ENCODE data around the gene MOXD1. TPM values are rescaled to one million over a fixed set of nuclear protein-coding genes. Genes with fewer than 3 reads are reported as not detected.

Gene MOXD1
- total RNA-seq, 1 donor, result 19.5 TPM

DNA sequence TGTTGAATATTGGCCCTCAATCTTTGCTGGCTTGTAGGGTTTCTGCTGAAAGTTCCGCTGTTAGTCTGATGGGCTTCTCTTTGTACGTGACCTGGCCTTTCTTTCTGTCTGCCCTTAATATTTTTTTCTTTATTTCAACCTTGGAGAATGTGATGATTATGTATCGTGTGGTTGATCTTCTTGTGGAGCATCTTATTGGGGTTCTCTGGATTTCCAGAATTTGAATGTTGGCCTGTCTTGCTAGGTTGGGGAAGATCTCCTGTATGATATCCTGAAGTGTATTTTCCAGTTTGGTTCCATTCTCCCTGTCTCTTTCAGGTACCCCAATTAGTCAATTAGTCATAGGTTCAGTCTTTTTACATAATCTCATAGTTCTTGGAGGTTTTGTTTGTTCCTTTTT, 22.6 kb upstream of the MOXD1 start:
- Histone ChIP-seq H3K4me1 (ENCODE audit: insufficient read depth, low read length) (no peaks in the 10 kb centered on the region), H3K27ac (ENCODE audit: low read depth, low read length) (no peak overlapping the region)

DNA sequence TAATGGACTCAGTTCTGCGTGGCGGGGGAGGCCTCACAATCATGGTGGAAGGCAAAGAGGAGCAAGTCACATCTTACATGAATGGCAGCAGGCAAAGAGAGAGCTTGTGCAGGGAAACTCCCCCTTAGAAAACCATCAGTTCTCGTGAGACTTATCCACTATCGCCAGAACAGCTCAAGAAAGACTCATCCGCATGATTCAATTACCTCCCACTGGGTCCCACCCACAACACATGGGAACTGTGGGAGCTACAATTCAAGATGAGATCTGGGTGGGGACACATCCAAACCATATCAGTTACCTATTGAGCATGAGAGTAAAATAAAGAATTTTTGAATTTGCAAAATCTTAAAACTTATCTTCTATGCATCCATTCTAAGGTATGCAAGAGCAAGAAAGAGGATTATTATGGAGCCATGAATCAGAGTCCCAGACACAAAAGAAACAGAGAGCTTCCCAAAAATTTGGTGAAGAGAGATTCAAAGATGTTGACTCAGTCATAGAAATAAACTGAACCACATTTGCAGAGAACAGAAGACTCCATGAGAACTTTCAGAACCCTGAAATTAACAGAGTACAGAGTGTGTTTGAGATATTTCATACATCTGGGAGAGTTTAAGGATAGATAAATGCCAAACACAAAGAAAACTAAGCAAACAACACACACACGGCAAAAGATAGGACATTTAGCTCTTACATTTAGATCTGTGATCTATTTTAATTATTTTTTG, 17.1 kb upstream of the MOXD1 start:
- TF ChIP-seq, protein P1, sequence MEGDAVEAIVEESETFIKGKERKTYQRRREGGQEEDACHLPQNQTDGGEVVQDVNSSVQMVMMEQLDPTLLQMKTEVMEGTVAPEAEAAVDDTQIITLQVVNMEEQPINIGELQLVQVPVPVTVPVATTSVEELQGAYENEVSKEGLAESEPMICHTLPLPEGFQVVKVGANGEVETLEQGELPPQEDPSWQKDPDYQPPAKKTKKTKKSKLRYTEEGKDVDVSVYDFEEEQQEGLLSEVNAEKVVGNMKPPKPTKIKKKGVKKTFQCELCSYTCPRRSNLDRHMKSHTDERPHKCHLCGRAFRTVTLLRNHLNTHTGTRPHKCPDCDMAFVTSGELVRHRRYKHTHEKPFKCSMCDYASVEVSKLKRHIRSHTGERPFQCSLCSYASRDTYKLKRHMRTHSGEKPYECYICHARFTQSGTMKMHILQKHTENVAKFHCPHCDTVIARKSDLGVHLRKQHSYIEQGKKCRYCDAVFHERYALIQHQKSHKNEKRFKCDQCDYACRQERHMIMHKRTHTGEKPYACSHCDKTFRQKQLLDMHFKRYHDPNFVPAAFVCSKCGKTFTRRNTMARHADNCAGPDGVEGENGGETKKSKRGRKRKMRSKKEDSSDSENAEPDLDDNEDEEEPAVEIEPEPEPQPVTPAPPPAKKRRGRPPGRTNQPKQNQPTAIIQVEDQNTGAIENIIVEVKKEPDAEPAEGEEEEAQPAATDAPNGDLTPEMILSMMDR (IDR thresholded peaks at IDR 0.05; ENCODE audit: extremely low read depth, low read depth, low read length), result no peak
- no peak overlapping the region for H2AFZ ChIP-seq (ENCODE audit: low read length)
- peaks cover 12% of the 10 kb centered on the region for H3K4me1 ChIP-seq (ENCODE audit: insufficient read depth, low read length)
- no peak overlapping the region for H3K27ac ChIP-seq (ENCODE audit: low read depth, low read length)
- no peaks in the 10 kb centered on the region for H3K9me3 ChIP-seq (ENCODE audit: low read depth, low read length)
- DNase-seq (ENCODE audit: insufficient read length, low spot score, missing footprints), result peak; percentile 66
- no peaks in the 10 kb centered on the region for H4K20me1 ChIP-seq (ENCODE audit: insufficient read depth, low read length)
- H3K4me3 ChIP-seq (ENCODE audit: insufficient read depth, low read length), result no peak overlapping the region
- H3K27me3 ChIP-seq (ENCODE audit: insufficient read depth, low read length), result no peaks in the 10 kb centered on the region
- no peak overlapping the region for H3K4me2 ChIP-seq (ENCODE audit: insufficient read depth, low read length)
- H3K36me3 ChIP-seq (ENCODE audit: insufficient read depth, low read length), result no peaks in the 10 kb centered on the region
- no peaks in the 10 kb centered on the region for H3K79me2 ChIP-seq (ENCODE audit: insufficient read depth, low read length)

More for the DNA sequence above, 22.6 kb upstream of the MOXD1 start:
- no peak overlapping the region for H3K4me2 ChIP-seq (ENCODE audit: insufficient read depth, low read length)
- H3K79me2 ChIP-seq (ENCODE audit: insufficient read depth, low read length), result no peaks in the 10 kb centered on the region
- H3K27me3 ChIP-seq (ENCODE audit: insufficient read depth, low read length), result no peaks in the 10 kb centered on the region
- H2AFZ ChIP-seq (ENCODE audit: low read length), result no peak overlapping the region
- H3K9me3 ChIP-seq (ENCODE audit: low read depth, low read length), result no peaks in the 10 kb centered on the region
- no peaks in the 10 kb centered on the region for H4K20me1 ChIP-seq (ENCODE audit: insufficient read depth, low read length)
- no peaks in the 10 kb centered on the region for H3K36me3 ChIP-seq (ENCODE audit: insufficient read depth, low read length)
- H3K4me3 ChIP-seq (ENCODE audit: insufficient read depth, low read length), result no peak overlapping the region
- TF ChIP-seq, protein P1 (IDR thresholded peaks at IDR 0.05; ENCODE audit: extremely low read depth, low read depth, low read length), result no peak
- DNase-seq (ENCODE audit: insufficient read length, low spot score, missing footprints), result no peak

GRCh38 chr6:132414761-132415160, 13.5 kb upstream of the MOXD1 start:
- Histone ChIP-seq H3K36me3 (ENCODE audit: insufficient read depth, low read length) (no peaks in the 10 kb centered on the region), H3K4me2 (ENCODE audit: insufficient read depth, low read length) (no peak overlapping the region), H4K20me1 (ENCODE audit: insufficient read depth, low read length) (no peaks in the 10 kb centered on the region), H2AFZ (ENCODE audit: low read length) (peak overlapping the region; percentile 13), H3K27ac (ENCODE audit: low read depth, low read length) (peak overlapping the region; percentile 46), H3K27me3 (ENCODE audit: insufficient read depth, low read length) (no peaks in the 10 kb centered on the region), H3K4me3 (ENCODE audit: insufficient read depth, low read length) (no peak overlapping the region), H3K79me2 (ENCODE audit: insufficient read depth, low read length) (no peaks in the 10 kb centered on the region), H3K4me1 (ENCODE audit: insufficient read depth, low read length) (peaks cover 27% of the 10 kb centered on the region), H3K9me3 (ENCODE audit: low read depth, low read length) (no peaks in the 10 kb centered on the region)
- TF ChIP-seq, protein P1 (IDR thresholded peaks at IDR 0.05; ENCODE audit: extremely low read depth, low read depth, low read length), result no peak
- peak; percentile 63 for DNase-seq (ENCODE audit: insufficient read length, low spot score, missing footprints)

GRCh38 chr6:132414322-132414721, 13.0 kb upstream of the MOXD1 start:
- no peak for DNase-seq (ENCODE audit: insufficient read length, low spot score, missing footprints)
- Histone ChIP-seq H3K36me3 (ENCODE audit: insufficient read depth, low read length) (no peaks in the 10 kb centered on the region), H4K20me1 (ENCODE audit: insufficient read depth, low read length) (no peaks in the 10 kb centered on the region), H2AFZ (ENCODE audit: low read length) (peak overlapping the region; percentile 13), H3K4me3 (ENCODE audit: insufficient read depth, low read length) (no peak overlapping the region), H3K4me2 (ENCODE audit: insufficient read depth, low read length) (no peak overlapping the region), H3K27me3 (ENCODE audit: insufficient read depth, low read length) (no peaks in the 10 kb centered on the region), H3K27ac (ENCODE audit: low read depth, low read length) (peak overlapping the region; percentile 46), H3K79me2 (ENCODE audit: insufficient read depth, low read length) (no peaks in the 10 kb centered on the region), H3K4me1 (ENCODE audit: insufficient read depth, low read length) (peaks cover 27% of the 10 kb centered on the region), H3K9me3 (ENCODE audit: low read depth, low read length) (no peaks in the 10 kb centered on the region)
- TF ChIP-seq, protein P1 (IDR thresholded peaks at IDR 0.05; ENCODE audit: extremely low read depth, low read depth, low read length), result no peak

Measured in osteoblast (primary cell).